ENCODE measurements around the gene LRRC53.

GRCh38 chr1:74420467-74420866 is 91.9 kb downstream of the LRRC53 start:
- TF ChIP-seq CTCF (IDR thresholded peaks at IDR 0.05) (no peak), EZH2 (IDR thresholded peaks at IDR 0.05; ENCODE audit: borderline replicate concordance, insufficient read depth, low read depth, low read length, poor library complexity, severe bottlenecking) (no peak)
